Ureter (tissue), 1 donor: ENCODE measurements around the gene PDE11A. TPM values are rescaled to one million over a fixed set of nuclear protein-coding genes. Genes with fewer than 3 reads are reported as not detected.
"Not testable (repeated sequence)": the region's sequence is repeated elsewhere in the genome, so short reads cannot be mapped to it uniquely, and the experiment has no call there.

Source experiments
- DNase-seq: peaks from one replicate; pipeline ENCODE4 v3.0.0-alpha.2; 2020; ENCODE audit warnings: low spot score
- total RNA-seq: library from RNA; stranded (reverse); gene quantifications from one replicate; pipeline ENCODE4 v1.2.4, GENCODE V29; 2023
- donor health status: DM: yes; HTN: yes; CAD: no.

Gene PDE11A
- total RNA-seq, 1 donor from 2014 or later = 2.2 TPM

DNA sequence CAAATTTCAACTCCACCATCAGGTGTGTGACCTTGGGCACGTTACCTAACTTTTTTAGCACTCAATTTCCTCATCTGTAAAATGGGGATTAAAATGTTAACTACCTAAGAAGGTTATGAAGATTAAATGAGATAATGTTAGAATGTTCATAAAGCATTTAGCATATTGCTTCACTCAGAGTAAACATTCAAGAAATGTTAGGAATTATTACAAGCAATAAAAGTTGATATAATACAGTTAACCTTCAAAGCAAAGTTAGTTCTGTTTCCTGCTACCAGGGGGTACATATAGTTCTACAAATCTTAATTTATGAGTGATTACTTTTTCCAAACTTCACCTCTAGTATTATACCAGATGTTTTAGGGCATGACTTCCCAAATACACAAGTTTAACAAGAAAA lies 254.2 kb downstream of the PDE11A start:
- DNase-seq = no peak

DNA sequence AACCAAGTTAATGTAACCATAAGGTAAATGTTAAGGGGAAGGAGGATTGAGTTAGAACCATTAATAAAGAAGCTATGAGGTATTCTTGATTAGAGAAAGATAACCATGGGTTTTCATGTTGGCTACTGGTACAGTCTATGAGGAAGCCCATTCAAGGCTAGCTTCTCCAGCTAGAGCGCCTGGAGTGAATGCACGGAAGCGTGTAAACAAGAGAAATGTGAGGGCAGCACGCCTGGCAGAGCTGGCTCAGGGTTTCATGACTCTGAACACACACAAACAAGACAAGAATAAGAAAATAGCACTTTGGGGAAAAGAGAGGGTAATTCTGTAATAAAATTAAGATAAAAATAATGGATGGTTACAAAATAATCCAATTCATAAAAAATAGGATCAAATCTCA lies 255.3 kb downstream of the PDE11A start:
- no peak for DNase-seq

DNA sequence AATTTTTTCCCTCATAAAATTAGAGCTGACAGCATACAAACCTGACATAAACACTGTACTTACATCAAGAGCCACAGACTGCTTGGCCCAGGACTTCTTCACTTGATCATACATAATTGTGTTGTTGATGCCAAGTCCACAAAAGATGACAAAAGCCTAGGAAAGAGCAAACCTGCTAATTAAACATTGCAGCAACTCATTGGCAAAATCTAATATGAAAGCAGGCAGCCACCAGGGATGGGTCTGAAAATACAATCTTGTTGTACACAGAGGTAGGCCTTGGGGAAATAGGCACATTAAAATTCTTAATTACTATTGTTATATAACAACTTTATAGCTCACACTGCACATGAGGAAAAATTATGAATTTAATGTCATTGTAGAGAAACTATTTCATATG lies 255.8 kb downstream of the PDE11A start:
- no peak for DNase-seq

DNA sequence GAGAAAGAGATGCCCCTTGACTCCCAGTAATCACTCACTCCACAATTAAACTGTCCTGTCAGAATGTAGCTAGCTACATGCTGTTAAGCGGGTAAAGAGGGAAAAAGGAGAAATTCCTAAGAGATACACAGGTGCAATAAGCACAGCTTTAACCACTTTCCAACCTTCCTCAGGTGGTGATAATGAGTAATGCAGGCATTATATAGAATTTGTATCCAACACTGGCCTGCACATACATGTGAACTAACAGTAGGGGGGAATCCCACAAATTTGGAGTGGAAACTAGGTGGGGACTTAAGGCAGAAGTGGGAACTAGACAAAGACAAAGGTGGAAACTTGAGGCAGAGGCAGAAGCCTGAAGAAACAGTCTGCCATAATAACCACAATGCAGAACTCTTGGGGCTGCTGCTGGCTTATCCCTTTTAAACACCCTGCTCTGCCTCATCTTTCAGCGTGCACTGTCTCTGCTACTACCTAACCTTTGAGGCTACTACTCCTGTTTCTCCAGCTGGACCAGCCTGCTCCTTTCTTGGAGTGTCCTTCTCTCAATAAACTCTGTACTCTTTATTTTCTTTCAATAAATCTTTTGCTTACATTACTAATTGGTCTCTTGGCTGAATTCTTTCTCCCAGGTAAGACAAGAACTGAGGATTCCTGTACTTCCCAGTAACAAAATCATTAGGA lies 259.7 kb downstream of the PDE11A start:
- no peak for DNase-seq

DNA sequence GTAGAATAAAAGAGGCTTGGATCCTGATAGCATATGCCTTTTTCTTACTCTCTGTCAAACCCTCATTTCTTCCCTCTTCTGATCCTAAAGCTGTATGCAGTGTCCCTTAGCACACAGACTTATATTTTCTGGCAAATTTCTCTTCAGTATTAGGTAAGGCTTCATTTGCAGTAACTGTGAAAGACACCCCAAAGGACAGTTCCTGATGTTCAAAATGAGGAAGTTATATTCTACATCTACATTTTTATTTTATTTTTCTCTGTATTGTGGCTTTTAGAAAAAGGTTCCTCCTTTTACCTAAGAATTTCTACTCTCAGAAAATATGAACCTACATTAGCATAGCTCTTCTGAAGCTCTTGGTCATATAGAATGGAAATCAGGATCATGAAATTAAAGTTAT lies 261.7 kb downstream of the PDE11A start:
- DNase-seq = no peak

DNA sequence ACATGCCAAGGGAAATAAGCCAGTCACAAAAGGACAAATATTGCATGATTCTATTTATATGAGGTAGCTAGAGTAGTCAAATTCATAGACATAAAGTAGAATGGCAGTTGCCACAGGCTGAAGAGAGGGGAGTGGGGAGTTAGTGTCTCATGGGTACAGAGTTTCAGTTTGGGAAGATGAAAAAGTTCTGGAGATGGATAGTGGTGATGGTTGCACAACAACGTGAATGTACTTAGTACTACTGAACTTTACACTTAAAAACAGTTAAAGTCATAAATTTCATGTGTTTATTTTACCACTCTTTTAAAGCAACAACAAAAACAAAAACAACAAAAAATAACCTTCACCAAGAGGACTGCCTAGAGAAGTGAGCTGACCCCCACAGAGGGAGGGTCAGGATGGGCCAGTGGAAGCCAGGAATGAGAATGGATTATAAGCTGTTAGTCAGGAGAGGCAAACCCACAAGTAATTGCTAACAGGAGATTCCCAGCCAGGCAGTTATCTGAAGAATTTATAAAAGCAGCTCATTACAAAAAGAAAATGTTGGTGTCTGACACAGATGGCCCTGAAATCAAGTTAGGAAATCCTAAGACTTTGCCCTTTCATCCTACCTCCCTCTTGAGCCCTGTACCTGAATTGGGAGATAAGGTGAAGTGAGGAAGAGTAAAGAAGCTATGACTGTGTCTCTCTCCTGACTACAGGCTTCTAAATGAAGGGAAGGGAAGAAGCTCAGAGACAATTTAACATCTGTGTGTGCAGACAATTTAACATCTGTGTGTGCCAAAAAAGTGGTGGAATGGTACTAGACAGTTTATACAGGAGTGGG lies 263.4 kb downstream of the PDE11A start:
- no peak for DNase-seq

DNA sequence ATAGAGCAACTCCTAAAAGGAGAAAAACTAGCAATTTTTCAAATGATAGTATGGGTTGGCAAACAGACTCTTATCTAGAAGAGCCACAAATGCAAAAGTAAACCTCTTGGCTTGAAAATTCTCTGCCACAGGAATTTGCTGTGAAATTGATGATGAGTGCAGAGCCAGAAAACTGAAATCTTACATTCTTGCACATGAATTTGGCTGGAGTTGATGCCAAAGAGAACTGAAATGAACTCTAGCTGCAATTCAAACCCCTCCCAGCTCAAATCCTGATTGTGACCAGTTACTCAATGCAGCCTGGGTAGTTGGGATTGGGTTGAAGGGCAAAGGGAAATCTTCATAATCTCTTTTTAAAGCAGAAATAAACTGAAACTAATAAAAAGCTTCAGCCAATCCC lies 266.6 kb downstream of the PDE11A start:
- no peak for DNase-seq

DNA sequence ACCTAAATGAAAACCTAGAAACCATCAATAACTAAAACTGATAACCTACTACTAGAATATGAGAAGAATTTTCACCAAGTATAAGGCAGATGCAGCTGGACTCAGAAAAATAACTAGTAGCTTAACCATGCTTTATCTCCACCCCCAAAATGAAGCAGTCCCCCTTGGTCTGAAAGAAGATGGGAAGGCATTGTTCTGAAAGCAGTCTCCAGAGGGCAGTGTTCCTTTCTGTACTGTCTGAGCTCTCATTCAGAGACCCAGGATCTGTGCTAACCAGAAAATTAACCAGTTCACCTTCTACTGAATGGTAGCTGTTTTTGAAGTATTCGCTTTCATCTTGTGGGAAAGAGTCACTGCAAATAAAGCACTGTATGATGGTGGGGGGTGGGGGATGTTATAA lies 273.0 kb downstream of the PDE11A start:
- DNase-seq = no peak

DNA sequence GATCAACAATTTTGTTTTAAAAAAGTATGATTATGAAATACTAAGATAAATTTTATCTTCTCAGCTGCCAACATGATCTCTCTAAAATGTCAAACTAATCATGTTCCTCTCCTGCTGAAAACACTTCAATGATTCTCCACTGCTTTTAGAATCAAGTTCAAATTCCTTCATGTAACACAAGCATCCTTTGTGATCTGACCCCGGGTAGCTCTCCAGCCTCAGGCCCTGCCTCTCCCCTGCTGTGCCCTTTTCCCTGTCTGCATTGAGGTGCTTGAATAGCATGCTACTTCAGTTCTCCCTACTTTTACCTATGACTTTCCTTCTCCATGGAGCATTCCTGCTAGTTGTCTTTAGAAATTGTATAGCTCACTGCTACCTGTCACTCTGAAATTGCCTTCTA lies 274.8 kb downstream of the PDE11A start:
- no peak for DNase-seq

DNA sequence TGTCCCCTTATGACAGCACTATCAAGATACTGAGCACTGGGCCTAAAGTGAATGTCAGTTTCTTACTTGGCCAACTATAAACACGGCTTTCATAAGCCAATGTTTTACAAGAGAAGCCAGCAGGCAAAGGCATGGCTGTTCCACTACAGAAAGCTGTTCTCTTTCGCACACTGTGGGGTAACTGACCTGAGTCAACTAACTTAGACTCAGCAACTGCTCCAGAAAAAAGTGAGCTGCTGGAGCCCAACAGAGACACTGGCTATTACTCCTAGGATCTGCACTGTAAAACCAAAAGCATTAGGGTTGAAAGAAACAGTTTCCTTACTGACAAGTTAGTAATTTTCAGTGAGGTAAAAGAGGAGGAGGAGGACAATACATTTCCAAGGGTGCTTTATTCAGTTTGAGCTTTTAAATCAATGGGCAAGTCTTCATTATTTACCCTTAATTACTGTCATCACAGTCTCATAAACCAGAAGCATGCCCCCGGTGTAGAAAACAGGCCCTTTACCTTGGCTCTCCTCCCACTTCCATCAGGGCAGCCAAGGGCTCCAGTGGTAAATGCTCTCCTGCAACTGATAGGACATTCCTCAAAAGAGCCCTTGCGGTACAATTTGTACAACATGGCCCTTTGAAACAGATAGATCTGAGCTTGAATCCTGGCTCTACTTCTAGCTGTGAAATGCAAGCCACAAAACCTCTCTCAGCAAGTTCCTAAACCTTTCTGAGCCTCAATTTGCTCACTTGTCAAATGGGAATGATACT lies 275.7 kb downstream of the PDE11A start:
- no peak for DNase-seq

DNA sequence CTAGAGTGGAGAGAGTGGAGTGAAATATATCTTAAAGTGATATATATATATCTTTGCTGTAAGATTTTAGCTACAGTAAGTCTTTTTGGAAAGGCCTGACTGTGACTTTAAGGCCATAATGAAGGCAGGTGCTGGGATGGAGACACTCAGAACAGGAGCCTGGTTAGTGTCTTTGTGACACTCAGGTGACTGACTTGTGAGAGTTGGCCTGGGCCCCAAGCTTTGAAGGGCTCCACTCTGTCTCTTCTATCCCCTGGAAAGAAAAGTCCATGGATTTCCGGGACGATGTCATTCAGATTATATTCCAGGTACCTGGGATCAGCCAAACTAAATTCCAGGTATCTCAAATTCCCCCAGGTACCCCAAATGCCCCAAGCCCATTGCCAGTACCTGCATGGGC lies 276.6 kb downstream of the PDE11A start:
- DNase-seq = no peak

DNA sequence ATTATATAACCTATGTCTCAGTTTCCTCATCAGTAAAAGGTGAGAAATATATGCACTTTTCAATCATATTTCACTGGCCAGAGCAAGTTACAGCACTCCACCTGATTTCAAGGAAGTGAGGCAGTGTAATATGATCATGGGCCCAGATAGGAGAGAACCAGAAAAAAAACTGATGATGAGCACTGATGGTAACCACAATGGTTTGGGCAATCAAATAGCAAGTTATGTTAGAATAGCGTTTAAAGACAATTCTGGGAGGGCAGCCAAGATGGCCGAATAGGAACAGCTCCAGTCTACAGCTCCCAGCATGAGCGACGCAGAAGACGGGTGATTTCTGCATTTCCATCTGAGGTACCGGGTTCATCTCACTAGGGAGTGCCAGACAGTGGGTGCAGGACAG lies 287.4 kb downstream of the PDE11A start:
- DNase-seq = not testable (repeated sequence)

DNA sequence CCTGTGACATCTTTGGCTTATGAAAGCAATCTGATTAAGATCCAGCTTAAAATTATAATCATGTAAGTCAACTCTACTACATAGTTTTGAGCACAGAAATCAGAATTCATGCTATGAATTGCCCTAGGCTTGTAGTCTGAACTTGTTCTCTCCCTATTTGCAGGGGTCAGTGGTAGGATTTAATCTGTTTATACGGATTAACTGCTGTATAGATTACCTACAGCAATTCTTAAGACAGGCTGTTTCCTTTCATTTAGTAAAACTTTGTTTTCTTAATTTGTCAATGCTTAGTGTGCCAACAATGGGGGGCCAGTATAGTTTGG lies 287.9 kb downstream of the PDE11A start:
- DNase-seq = no peak

DNA sequence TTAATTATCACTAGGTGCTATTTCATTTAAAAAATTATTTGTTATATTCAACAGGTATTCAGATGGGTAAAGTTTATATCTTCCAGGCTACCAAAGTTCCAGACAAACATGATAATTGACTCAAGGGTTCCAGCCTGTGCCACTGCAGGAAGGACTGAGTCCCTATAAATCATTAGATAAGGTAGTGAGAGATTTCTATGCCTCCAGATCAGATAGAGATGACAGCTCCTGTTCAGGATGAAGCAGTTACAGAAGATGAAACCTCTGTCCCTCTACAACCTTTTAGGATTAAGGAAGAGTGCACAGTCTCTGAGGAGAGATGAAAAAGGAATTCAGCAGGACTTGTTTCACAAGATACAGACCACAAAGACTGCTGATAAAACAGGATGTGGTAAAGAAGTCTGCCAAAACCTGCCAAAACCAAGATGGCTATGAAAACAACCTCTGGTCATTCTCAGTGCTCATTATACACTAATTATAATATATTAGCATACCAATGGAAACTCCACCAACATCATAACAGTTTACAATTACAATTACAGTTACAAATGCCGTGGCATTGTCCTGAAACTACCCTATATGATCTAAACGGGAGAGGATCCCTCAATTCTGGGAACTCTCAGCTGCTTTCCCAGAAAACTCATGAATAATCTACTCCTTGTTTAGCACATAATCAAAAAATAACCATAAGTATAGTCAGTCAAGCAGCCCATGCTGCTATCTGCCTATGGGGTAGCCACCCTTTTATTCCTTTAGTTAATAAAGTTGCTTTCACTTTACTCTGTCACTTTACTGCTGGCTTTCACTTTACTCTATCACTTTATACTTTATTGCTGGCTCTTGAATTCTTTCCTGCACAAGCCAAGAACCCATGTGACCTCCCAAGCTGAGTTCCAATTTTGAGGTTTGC lies 288.5 kb downstream of the PDE11A start:
- DNase-seq = no peak

DNA sequence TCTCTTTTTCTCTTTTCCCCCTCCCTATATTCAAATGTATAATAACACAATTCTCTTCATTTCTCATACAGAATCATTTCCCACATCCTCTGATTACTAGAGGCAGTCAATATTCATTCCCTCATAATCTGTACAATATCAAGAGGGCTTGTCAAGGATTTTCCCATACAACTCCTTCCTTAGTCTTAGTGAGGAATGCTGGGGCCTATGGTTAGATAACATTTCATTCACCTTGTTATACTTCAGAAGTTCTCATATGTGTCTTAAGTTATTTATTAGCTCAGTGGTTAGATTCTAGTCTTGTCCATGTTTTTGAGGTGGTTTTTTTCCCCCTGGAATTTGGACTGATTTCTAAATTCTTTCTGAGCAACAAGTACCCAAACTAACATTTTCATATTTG lies 289.5 kb downstream of the PDE11A start:
- no peak for DNase-seq

DNA sequence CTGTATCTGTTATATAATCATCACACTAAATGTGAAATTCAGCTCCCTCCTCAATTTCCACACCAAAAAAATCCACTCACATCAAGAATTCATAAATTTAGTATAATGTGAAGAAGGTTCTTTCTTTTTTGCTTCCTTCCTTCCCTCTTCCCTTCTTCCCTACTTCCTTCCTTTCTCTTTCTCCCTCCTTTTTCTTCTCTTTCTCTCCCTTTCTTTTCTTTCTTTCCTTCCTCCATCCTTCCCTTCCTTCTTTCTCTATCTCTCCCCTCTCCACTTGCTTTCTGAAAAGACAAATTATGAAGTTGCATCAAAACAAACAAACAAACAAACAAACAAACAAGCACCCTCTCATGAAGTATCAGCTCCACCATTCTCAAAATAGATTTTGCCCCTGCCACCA lies 290.0 kb downstream of the PDE11A start:
- DNase-seq = no peak

DNA sequence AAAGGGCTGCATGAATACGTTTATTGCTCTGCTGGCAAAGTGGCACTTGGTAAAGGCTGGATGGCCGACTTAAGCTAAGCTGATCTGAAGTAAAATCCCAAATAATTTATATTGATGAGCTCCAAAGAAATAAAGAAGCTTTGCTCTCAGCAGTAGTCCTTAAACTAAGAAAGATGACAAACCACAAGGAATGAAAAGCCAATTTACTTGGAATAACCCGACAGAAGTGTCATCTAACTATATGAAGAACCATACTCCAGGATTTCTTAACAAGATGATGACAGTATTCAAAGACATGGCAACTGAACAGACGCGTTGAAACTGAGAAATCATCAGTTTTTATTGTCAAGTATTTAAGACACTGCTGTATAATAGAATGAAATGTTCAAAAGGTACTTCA lies 294.1 kb downstream of the PDE11A start:
- no peak for DNase-seq

DNA sequence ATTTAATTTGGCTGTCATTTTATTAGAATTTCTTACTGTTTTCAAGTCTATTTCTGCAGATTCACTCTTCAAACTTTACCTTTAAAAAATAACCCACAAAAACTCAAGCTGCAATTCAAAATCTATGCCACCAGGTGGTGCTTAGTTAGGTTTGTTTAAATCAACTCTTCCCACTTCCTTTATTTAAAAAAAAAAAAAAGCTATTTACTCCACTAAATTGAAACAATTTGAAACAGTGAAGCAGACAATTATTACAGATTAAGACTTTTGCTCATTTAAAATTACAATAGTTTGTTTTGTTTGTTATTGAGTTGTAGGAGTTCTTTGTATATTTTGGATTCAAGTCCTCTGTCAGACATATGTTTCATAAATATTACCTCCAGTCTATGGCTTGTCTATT lies 300.0 kb downstream of the PDE11A start:
- no peak for DNase-seq

DNA sequence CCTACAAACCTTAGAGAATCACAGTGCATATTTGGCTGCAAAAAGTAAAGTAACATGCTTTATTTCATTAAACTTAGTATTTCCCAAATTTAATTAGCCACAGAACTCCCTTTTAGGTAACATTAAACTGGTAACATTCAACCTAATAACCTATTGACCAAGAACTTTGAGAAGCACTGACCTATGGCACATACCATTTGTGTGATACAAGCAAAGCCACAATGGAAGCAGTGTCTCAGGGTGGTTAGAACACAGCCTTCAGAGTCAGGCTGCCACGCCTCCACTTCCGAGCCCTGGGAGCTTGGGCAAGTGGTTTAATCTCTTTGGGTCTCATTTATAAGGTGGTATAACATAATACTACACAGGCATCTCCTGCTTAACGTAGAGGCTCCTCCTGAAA lies 301.4 kb downstream of the PDE11A start:
- no peak for DNase-seq

DNA sequence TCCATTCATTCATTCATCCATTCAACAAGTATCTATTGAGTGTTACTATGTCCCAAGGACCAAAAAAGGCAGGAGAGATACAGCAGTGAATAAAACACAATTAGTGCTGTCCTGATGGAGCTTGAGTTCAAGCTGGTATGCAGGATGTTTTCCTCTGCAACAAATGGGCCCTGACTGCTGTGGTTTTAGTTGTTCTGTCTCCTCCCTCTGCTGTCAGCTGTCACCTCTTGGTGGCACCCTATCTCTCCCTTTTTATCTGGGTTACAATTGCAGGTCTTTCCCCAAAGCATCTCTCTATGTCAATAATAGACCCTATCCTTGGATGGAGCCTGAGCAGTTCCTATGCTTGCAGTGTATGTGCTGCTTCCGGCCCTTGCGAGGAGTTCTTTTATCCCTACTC lies 304.8 kb downstream of the PDE11A start:
- DNase-seq = no peak

DNA sequence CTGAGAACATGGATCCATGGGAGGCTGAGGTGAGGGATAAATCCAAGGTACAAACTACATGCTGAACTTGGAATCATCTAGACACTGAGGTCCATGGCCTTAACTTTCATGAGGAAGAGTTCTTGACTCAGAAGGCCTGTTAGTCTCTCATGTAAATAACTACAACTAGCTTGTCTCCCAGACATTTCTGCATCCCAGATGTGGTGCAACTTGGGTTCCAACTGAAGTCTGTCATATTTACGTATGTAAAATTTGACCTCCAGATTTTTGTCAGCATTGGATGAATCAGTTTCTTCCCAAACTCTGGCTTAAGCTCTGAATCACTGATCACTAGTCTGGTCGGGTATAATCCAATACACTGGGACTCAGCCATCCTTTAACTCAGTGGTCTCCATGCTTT lies 306.9 kb downstream of the PDE11A start:
- no peak for DNase-seq
